ENCODE measurements around the gene TAS1R3. TPM values are rescaled to one million over a fixed set of nuclear protein-coding genes. Genes with fewer than 3 reads are reported as not detected.

Gene TAS1R3
- total RNA-seq, 1 donor, result under 0.01 TPM

- Histone ChIP-seq H3K4me1 (ENCODE audit: insufficient read depth, low read length) (peaks cover 40% of the 10 kb centered on the region), H3K9me3 (ENCODE audit: low read depth, low read length) (no peaks in the 10 kb centered on the region), H3K79me2 (ENCODE audit: insufficient read depth, low read length) (peaks cover 33% of the 10 kb centered on the region), H3K4me2 (ENCODE audit: insufficient read depth, low read length) (peak overlapping the region; percentile 89), H3K27me3 (ENCODE audit: insufficient read depth, low read length) (no peaks in the 10 kb centered on the region), H3K4me3 (ENCODE audit: insufficient read depth, low read length) (peak overlapping the region; percentile 42), H4K20me1 (ENCODE audit: insufficient read depth, low read length) (peaks cover 8% of the 10 kb centered on the region), H2AFZ (ENCODE audit: low read length) (peak overlapping the region; percentile 18), H3K36me3 (ENCODE audit: insufficient read depth, low read length) (no peaks in the 10 kb centered on the region), H3K27ac (ENCODE audit: low read depth, low read length) (peak overlapping the region; percentile 85)
- peak; percentile 99 for DNase-seq (ENCODE audit: insufficient read length, low spot score, missing footprints)
- TF ChIP-seq CTCF (IDR thresholded peaks at IDR 0.05; ENCODE audit: extremely low read depth, low read depth, low read length), result no peak
These were observed 29.6 kb downstream of the TAS1R3 start for GRCh38 chr1:1360506-1361169.

GRCh38 chr1:1361233-1361981 lies 30.3 kb downstream of the TAS1R3 start:
- H3K4me1 ChIP-seq (ENCODE audit: insufficient read depth, low read length), result peaks cover 40% of the 10 kb centered on the region
- peak overlapping the region; percentile 42 for H3K4me3 ChIP-seq (ENCODE audit: insufficient read depth, low read length)

GRCh38 chr1:1361982-1362423 lies 30.9 kb downstream of the TAS1R3 start:
- H3K79me2 ChIP-seq (ENCODE audit: insufficient read depth, low read length), result peaks cover 21% of the 10 kb centered on the region
- peaks cover 40% of the 10 kb centered on the region for H3K4me1 ChIP-seq (ENCODE audit: insufficient read depth, low read length)
- H3K4me3 ChIP-seq (ENCODE audit: insufficient read depth, low read length), result peak overlapping the region; percentile 42
- H3K36me3 ChIP-seq (ENCODE audit: insufficient read depth, low read length), result no peaks in the 10 kb centered on the region
- peak overlapping the region; percentile 53 for H2AFZ ChIP-seq (ENCODE audit: low read length)
- peak overlapping the region; percentile 85 for H3K27ac ChIP-seq (ENCODE audit: low read depth, low read length)
- H3K4me2 ChIP-seq (ENCODE audit: insufficient read depth, low read length), result peak overlapping the region; percentile 89
- H3K9me3 ChIP-seq (ENCODE audit: low read depth, low read length), result peaks cover under 1% of the 10 kb centered on the region
- H3K27me3 ChIP-seq (ENCODE audit: insufficient read depth, low read length), result no peaks in the 10 kb centered on the region
- peak; percentile 20 for TF ChIP-seq CTCF (IDR thresholded peaks at IDR 0.05; ENCODE audit: extremely low read depth, low read depth, low read length)
- H4K20me1 ChIP-seq (ENCODE audit: insufficient read depth, low read length), result peaks cover 4% of the 10 kb centered on the region
- peak; percentile 94 for DNase-seq (ENCODE audit: insufficient read length, low spot score, missing footprints)

More at GRCh38 chr1:1361233-1361981, 30.3 kb downstream of the TAS1R3 start:
- Histone ChIP-seq H3K36me3 (ENCODE audit: insufficient read depth, low read length) (no peaks in the 10 kb centered on the region), H4K20me1 (ENCODE audit: insufficient read depth, low read length) (peaks cover 8% of the 10 kb centered on the region), H3K27ac (ENCODE audit: low read depth, low read length) (peak overlapping the region; percentile 85), H3K79me2 (ENCODE audit: insufficient read depth, low read length) (peaks cover 26% of the 10 kb centered on the region), H3K9me3 (ENCODE audit: low read depth, low read length) (no peaks in the 10 kb centered on the region), H3K27me3 (ENCODE audit: insufficient read depth, low read length) (no peaks in the 10 kb centered on the region), H3K4me2 (ENCODE audit: insufficient read depth, low read length) (peak overlapping the region; percentile 89), H2AFZ (ENCODE audit: low read length) (peak overlapping the region; percentile 26)
- peak; percentile 86 for DNase-seq (ENCODE audit: insufficient read length, low spot score, missing footprints)
- no peak for TF ChIP-seq CTCF (IDR thresholded peaks at IDR 0.05; ENCODE audit: extremely low read depth, low read depth, low read length)

- H4K20me1 ChIP-seq (ENCODE audit: insufficient read depth, low read length), result no peaks in the 10 kb centered on the region
- no peak overlapping the region for H3K27ac ChIP-seq (ENCODE audit: low read depth, low read length)
- peak; percentile 32 for DNase-seq (ENCODE audit: insufficient read length, low spot score, missing footprints)
- H3K9me3 ChIP-seq (ENCODE audit: low read depth, low read length), result peaks cover 4% of the 10 kb centered on the region
- no peak overlapping the region for H3K4me3 ChIP-seq (ENCODE audit: insufficient read depth, low read length)
- no peak overlapping the region for H3K4me2 ChIP-seq (ENCODE audit: insufficient read depth, low read length)
- H3K36me3 ChIP-seq (ENCODE audit: insufficient read depth, low read length), result no peaks in the 10 kb centered on the region
- H3K4me1 ChIP-seq (ENCODE audit: insufficient read depth, low read length), result peaks cover 30% of the 10 kb centered on the region
- no peaks in the 10 kb centered on the region for H3K27me3 ChIP-seq (ENCODE audit: insufficient read depth, low read length)
- H2AFZ ChIP-seq (ENCODE audit: low read length), result no peak overlapping the region
- no peak for TF ChIP-seq CTCF (IDR thresholded peaks at IDR 0.05; ENCODE audit: extremely low read depth, low read depth, low read length)
- peaks cover 7% of the 10 kb centered on the region for H3K79me2 ChIP-seq (ENCODE audit: insufficient read depth, low read length)
These were observed 33.2 kb downstream of the TAS1R3 start for GRCh38 chr1:1364266-1364665.
